8988T (cell line): ENCODE measurements around the gene CLIC6.

ENCODE experiments used
- DNase-seq: peaks from one replicate; pipeline ENCODE4 v3.0.0; 2011

The CLIC6 gene

DNA sequence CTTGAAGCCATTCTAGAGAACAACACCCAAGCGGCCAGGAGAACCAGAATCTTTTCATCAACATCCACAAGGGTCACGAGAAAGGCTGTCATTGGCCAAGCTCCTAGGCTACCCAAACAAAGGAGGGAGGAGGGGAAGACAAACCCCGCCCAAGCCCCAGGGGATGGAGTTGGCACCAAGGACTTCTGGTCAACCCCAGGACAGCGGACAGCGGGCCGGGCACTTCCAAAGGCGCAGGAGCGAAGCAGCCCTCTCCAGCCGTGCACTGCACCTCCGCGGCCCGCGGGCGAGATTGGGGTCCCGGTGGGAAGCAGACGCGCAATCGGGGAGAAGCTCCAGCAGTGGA lies at the start of gene CLIC6:
Gene CLIC6 (plus strand): TSS at position 192 of the 346 bp plus-strand sequence. CDS start 395 bp downstream, outside the sequence.
- DNase-seq: no peak

DNA sequence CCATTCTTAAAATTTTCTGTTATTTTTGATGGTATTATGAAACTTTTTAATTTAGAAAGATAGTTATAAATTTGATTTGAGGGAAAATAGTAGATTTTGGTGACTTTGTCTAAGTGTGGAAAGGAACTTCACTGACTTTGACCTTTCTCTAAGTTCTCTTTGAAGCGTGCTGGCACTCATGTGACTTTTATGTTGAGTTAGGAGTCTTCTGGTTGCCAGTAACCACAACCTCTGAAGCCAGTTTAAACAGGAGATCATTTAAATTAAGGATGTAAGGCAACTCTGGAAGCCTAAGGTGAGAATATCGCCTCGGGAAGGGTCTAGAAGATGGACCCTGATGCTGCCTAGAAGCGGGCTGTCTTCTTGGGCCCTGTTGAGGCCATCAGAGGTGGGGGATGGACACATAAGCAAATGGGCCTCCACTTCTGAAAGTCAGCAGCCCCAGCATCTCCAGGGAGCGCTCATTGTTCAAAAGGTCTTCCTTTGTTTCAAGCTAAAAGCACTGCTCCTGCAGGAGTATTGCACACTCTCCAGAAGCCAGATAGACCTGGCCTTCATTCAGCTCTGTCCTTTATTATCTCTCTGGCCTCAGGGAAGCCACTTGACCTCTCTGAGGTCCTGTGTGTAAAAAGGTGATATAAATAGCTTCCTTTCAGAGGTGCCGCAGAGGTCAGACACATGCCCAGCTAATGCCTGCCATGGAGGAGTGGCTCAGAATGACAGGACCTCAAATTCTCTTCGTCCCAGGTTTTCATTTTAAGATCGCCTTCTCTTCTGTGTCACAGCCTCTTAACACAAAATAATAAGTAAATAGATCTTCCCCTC lies 48.7 kb upstream of the CLIC6 start:
- no peak for DNase-seq

- DNase-seq: no peak
Measured at GRCh38 chr21:34621434-34622350, 47.1 kb upstream of the CLIC6 start.

GRCh38 chr21:34623516-34623915 lies 45.3 kb upstream of the CLIC6 start:
- DNase-seq: no peak

- DNase-seq: no peak
Measured at GRCh38 chr21:34625030-34625593, 43.7 kb upstream of the CLIC6 start.

DNA sequence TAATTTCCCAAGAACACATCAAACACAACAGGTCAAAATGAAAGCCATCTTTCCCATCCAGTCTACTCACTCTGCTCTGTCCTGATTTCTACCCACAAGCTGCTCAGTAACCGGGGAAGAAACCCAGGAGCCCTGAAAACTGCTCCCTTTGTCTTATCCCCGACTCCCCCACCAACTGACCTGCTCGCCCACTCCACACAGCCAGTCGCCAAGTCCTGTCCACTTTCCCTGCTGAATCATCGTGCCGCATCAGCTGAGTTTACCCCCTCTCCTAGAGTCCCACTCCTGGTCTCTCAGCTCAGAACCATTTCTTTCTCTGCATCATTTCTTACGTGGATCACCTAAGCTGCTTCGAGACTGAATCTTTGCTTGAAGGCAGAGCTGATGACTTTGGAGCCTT lies 42.7 kb upstream of the CLIC6 start:
- DNase-seq: no peak

GRCh38 chr21:34630536-34631143 lies 38.2 kb upstream of the CLIC6 start:
- peak; percentile 26 for DNase-seq

DNA sequence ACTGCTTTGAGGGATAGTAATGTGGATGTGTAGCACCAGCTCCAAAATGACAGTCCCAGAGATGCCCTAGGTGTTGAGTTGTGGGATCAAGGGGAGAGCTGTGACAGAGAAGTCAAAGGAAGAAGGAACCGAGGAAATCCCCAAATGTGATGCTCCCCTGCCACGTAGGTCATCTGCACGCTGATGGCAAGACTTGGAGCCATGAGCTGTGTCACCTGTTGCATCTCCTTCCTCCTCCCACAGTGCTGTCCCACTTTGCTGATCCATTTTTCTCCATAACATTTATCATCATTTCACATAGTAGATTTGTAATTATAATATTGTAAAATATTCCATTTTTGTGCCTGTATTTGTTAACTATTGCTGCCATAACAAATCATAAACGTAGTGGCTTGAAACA lies 36.3 kb upstream of the CLIC6 start:
- DNase-seq: no peak

DNA sequence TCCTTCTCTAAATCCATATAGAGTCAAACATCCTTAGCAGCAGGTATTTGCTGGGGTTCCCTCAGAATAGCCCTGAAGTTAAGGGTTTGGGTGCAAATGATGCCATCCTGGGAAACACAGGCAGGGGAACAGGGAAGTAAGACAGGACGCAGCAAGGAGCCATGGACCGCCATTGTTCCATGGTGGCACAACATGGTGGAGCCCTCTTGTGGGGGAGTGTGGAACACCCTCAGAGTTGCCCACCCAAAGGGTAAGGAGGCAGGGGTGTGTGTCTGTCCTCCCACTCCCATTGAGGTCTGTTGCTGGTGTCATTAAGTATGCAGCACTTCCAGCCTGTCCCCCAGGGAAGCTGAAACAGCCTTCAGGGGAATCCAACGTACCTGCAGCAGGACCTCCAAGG lies 33.5 kb upstream of the CLIC6 start:
- DNase-seq: no peak

DNA sequence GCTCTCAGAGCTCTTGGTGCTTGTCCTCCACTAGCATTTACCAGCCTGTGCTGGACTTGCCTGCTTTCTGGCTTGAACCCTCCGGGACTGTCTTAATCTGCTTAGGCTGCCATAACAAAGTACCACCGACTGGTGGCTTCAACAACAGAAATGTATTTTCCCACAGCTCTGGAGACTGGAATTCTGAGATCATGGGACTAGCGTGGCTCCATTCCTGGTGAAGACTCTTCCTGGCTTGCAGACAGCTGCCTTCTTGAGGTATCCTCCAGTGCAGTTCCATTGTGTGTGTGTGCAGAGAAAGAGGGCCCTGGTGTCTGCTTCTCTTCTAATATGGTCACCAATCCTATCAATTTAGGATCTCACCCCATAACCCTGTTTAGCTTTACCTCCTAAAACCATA lies 31.8 kb upstream of the CLIC6 start:
- DNase-seq: no peak

GRCh38 chr21:34639250-34639649 lies 29.5 kb upstream of the CLIC6 start:
- DNase-seq: no peak

DNA sequence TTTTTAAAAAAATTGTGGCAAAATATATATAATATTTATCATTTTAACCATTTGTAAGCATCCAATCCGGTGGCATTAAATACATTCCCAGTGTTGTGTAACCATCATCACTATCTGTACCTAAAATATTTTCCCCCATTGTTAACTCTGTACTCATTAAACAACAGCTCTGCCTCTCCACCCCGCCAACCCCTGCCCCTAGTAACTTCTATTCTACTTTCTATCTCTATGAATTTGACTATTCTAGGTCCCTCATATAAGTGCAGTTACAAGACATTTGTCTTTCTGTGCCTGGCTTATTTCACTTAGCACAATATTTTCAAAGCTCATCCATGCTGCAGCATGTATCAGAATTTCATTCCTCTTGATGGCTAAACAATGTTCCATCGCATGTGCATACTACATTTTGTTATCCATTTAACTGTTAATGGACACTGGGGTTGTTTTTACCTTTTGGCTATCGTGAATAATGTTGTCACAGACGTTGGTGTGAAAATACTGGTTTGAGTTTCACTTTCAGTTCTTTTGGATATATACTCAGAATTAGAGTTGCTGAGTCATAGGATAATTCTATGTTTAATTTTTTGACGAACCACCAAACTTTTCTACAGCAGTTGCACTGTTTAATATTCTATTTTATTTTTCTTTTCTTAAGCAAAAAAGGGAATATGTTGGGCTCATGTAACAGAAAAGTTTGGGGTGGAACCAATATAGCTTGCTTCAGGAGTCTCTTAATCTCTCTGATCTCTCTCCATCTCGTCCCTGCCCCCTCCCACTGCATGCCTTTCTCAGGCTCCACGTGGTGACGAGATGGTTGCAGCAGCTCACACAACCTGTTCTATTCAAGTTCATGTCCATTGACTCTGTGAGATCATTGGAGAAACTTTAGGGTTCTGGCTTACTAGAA lies 28.7 kb upstream of the CLIC6 start:
- no peak for DNase-seq

DNA sequence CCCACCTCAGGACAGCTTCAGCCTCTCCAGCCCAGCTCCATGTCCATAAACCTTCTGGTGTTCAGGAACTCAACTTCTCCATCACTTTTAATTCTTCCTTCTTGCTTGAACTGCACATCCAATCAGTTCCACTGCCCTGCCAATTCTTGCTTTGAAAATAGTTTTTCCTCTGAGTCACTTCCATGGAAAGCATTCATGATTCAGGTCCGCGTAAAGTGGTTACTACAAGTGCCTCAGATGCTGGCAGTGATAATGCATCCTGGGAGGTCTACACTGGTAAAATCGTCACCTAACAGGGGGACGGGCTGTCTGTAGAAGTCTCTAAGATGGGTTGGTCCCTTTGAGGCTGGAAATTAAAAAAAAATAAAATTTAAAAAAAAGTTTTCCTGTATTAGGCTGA lies 27.9 kb upstream of the CLIC6 start:
- no peak for DNase-seq

- no peak for DNase-seq
Measured at GRCh38 chr21:34642211-34643075, 26.4 kb upstream of the CLIC6 start.

DNA sequence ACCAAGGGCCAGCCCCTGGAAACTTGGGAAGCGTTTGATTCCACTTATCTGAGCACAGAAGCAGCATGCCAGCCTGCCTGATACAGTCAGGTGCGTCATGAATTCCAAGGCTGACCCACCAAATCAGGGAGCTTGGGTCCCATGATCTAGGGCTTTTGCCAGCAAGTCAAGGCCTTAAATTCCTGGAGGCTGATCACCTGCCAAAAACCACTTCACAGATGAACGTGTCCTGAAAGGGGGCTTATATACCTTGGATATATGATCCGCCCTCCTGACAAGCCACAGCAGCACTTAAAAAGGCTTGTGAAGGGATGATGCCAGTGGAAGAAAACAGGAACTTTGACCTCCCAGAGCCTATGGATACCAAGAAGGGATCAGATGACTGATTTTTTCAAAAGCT lies 24.0 kb upstream of the CLIC6 start:
- DNase-seq: no peak

DNA sequence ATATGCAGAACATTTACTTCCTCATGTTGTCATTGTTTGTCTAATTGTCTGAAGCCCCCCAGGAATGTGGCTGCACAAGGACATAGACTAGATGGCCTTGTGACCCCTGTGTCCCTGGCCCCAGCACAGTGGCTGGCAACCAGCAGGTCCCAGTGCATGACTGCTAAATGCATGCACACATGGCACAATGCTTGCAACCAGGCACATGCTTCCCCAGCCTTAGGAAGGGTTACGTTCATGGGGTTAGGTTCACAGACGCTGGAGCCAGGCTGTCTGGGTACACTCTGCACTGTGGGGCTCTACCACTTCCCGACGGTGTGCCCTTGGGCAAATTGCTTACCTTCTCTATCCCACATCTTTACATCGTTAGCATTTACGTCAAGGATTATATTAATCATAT lies 21.2 kb upstream of the CLIC6 start:
- no peak for DNase-seq

GRCh38 chr21:34648739-34649297 lies 20.0 kb upstream of the CLIC6 start:
- no peak for DNase-seq

DNA sequence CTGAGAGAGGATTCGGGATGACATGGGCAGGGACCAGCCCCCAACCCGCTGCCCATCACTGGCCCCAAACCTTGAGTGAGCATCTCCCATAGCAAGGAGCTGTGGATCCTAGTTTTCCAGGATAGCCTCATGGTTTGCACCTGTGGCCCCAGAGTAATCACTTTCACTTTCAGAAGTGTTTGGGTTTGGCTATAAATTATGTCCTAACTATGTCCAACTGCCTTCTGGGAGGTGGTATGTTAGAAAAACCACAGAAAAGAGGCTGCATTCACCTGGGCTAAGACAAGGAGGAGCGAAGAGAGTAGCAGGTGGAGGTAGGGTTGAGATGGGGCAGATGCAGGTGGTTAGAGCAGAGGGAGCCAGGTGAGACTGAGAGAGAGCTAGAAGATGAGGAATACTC lies 19.4 kb upstream of the CLIC6 start:
- DNase-seq: no peak

DNA sequence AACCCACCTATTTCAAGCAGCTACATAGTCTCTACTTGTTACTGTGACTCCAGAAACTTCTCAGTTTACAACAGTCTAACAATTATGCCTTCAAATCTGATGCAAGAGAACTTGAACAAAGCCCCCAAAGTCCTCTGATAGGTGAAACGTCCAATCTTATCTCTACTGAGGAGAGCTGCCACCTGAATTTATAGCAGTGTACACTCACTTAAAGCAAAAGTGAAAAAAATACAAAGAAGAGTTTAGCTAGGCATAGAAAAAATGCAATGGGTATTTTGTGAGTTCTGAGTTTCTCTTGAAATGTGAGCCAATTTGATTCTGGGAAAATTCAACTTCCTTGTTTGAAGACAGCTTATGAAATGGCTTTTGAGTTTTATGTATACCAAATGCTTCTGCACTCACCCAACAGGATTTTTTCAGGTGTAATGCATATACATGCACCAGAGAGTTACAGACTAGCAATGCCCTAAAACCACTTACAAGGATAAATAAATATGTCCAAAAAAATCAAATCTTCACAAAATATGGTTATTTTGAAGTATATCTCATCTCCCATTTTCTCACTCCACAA lies 17.8 kb upstream of the CLIC6 start:
- no peak for DNase-seq

DNA sequence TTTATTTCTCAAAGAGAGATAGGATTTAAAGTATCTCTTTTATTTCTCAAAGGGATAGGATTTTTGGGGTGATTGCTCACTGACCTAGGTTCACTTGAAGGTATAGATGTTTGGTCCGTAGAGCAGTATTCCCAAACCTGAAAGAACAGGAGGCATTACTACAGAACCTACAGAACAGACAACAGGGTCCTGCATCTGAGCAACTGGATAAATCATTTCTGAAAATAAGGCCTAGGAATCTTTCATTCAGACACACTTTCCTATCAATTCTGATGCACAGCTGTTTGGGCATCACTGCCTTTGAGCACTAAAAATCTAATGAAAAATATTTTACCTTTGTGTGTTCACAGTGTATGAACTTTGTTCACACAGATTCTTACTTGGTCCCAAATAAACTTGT lies 17.2 kb upstream of the CLIC6 start:
- DNase-seq: no peak

- no peak for DNase-seq
Measured at GRCh38 chr21:34653522-34653921, 15.3 kb upstream of the CLIC6 start.
